Hepatocyte (in vitro differentiated cells): ENCODE measurements around the gene NOL3.

Experiments
- CTCF ChIP-seq: fragments of 200-600 bp; sonication (generic); IDR thresholded peaks from 2 replicates; pipeline ENCODE4 v1.5.1; 2016; ENCODE audit warnings: antibody characterized with exemption, mild to moderate bottlenecking; ENCODE audit not compliant: poor library complexity
- EZH2phosphoT487 ChIP-seq: fragments of 200-600 bp; sonication (generic); IDR thresholded peaks from one replicate; pipeline ENCODE4 v1.6.1; 2018; ENCODE audit warnings: antibody characterized with exemption, mild to moderate bottlenecking, low read depth, moderate library complexity; ENCODE audit not compliant: unreplicated experiment, severe bottlenecking

GRCh38 chr16:67149276-67150046, 20.9 kb upstream of the NOL3 start:
- no peak for TF ChIP-seq EZH2phosphoT487
- TF ChIP-seq CTCF = no peak
